ENCODE measurements around the gene TYRO3. TPM values are rescaled to one million over a fixed set of nuclear protein-coding genes. Genes with fewer than 3 reads are reported as not detected.

The TYRO3 gene
- total and polyA plus RNA-seq, 2 of the 13 experiments (the other 11 are each of a cell fraction or from before 2014, with no cell fraction given): 24.0 to 43.6 TPM

- no peak for TF ChIP-seq ZBTB1 (CRISPR knock-in tag; IDR thresholded peaks at IDR 0.05; ENCODE audit: borderline replicate concordance)
- 0 out of 2 replicates have a peak, but pooled peaks have one; percentile 37 for TF ChIP-seq SP140L (CRISPR knock-in tag; IDR thresholded peaks at IDR 0.05; ENCODE audit: borderline replicate concordance)
- no peak for TF ChIP-seq RBFOX2 (IDR thresholded peaks at IDR 0.05; ENCODE audit: low read depth, low read length)
- peak; percentile 87 for TF ChIP-seq ZBTB7B (CRISPR knock-in tag; IDR thresholded peaks at IDR 0.05)
- TF ChIP-seq MTF1 (CRISPR knock-in tag; IDR thresholded peaks at IDR 0.05): no peak
- TF ChIP-seq BHLHE40 (IDR thresholded peaks at IDR 0.05; ENCODE audit: low read length): 0 out of 2 replicates have a peak, but pooled peaks have one; percentile 17
- peak; percentile 93; the same call in 1 of the 2 replicates for TF ChIP-seq CBX5 (CRISPR knock-in tag; IDR thresholded peaks at IDR 0.05; ENCODE audit: borderline replicate concordance)
- no peak for TF ChIP-seq SP1 (IDR thresholded peaks at IDR 0.05)
- TF ChIP-seq SP1 (CRISPR knock-in tag; IDR thresholded peaks at IDR 0.05): no peak
- peak; percentile 68 for TF ChIP-seq MAX (IDR thresholded peaks at IDR 0.05)
- TF ChIP-seq ZNF883 (CRISPR knock-in tag; IDR thresholded peaks at IDR 0.05; ENCODE audit: not compliant biosample characterization): no peak
- no peak for TF ChIP-seq NONO (IDR thresholded peaks at IDR 0.05)
- TF ChIP-seq NONO (CRISPR knock-in tag; conservative IDR thresholded peaks at IDR 0.05): peak; percentile 84; the same call in 1 of the 2 replicates
- no peak for TF ChIP-seq RNF2 (conservative IDR thresholded peaks at IDR 0.05; ENCODE audit: low read depth)
- TF ChIP-seq ZC3H13 (CRISPR knock-in tag; IDR thresholded peaks at IDR 0.05): no peak
- no peak for TF ChIP-seq ZFP37 (CRISPR knock-in tag; IDR thresholded peaks at IDR 0.05; ENCODE audit: borderline replicate concordance)
- TF ChIP-seq ZNF350 (CRISPR knock-in tag; IDR thresholded peaks at IDR 0.05; ENCODE audit: borderline replicate concordance, low read depth): peak; percentile 87; the same call in 1 of the 2 replicates
- TF ChIP-seq SMAD9 (CRISPR knock-in tag; IDR thresholded peaks at IDR 0.05): no peak
- no peak for TF ChIP-seq ZBTB34 (CRISPR knock-in tag; IDR thresholded peaks at IDR 0.05)
- peak; percentile 85; the same call in 1 of the 2 replicates for TF ChIP-seq SMAD3 (CRISPR knock-in tag; IDR thresholded peaks at IDR 0.05)
- no peak; the same call in 1 of the 2 replicates for TF ChIP-seq ZNF580 (CRISPR knock-in tag; IDR thresholded peaks at IDR 0.05; ENCODE audit: borderline replicate concordance, low read depth)
- peak; percentile 63; the same call in 1 of the 2 replicates for TF ChIP-seq ZXDC (CRISPR knock-in tag; IDR thresholded peaks at IDR 0.05)
- no peak for TF ChIP-seq ELF4 (CRISPR knock-in tag; IDR thresholded peaks at IDR 0.05; ENCODE audit: borderline replicate concordance)
- TF ChIP-seq PAF1 (CRISPR knock-in tag; IDR thresholded peaks at IDR 0.05): no peak
- no peak for TF ChIP-seq ZNF558 (CRISPR knock-in tag; IDR thresholded peaks at IDR 0.05; ENCODE audit: borderline replicate concordance)
- no peak for TF ChIP-seq ZNF530 (CRISPR knock-in tag; IDR thresholded peaks at IDR 0.05; ENCODE audit: low read depth)
- no peak for TF ChIP-seq HIVEP1 (CRISPR knock-in tag; IDR thresholded peaks at IDR 0.05)
- no peak for TF ChIP-seq PRMT3 (CRISPR knock-in tag; IDR thresholded peaks at IDR 0.05; ENCODE audit: borderline replicate concordance, low read depth)
Measured at GRCh38 chr15:41568350-41569017, 9.5 kb downstream of the TYRO3 start (continued).

Data from HepG2 (cell line).